ENCODE results near the gene STX10. TPM values are rescaled to one million over a fixed set of nuclear protein-coding genes. Genes with fewer than 3 reads are reported as not detected.

The STX10 gene
- total RNA-seq (2014; rRNA removed; shearing (Covaris generic)) = 181 and 199 TPM in 2 replicates

GRCh38 chr19:13150187-13150930 is at the start of gene STX10, which contains the start of gene IER2:
Gene STX10 (minus strand): TSS chr19:13150375. CDS start chr19:13150173, 202 bp downstream.
Gene IER2 (plus strand): TSS chr19:13150411. CDS start chr19:13153187, 2,776 bp downstream.

GRCh38 chr19:13117772-13118423 is 32.3 kb downstream of the STX10 start, which contains the start of gene NACC1:
Gene NACC1 (plus strand): TSS chr19:13118264. CDS start chr19:13135208, 16,944 bp downstream.

GRCh38 chr19:13116282-13117175 is 33.6 kb downstream of the STX10 start, which contains the start of gene TRMT1:
Gene TRMT1 (minus strand): TSS chr19:13116740. CDS start chr19:13116399, 341 bp downstream.

GRCh38 chr19:13102666-13103580 is 47.3 kb downstream of the STX10 start, which contains the start of gene LYL1:
Gene LYL1 (minus strand): TSS chr19:13102858. CDS start chr19:13101171, 1,687 bp downstream.

Other genes with a start within 250 kb of the STX10 start
- 2.4 and 3.1 TPM in 2 replicates for gene SYCE2, start 231.1 kb downstream of the STX10 start, total RNA-seq (2014; rRNA removed; shearing (Covaris generic))
- 283 and 317 TPM in 2 replicates for gene FARSA, start 216.7 kb downstream of the STX10 start, total RNA-seq (2014; rRNA removed; shearing (Covaris generic))
- gene CALR, start 211.8 kb downstream of the STX10 start, total RNA-seq (2014; rRNA removed; shearing (Covaris generic)) = 882 and 923 TPM in 2 replicates
- gene RAD23A, start 204.5 kb downstream of the STX10 start, total RNA-seq (2014; rRNA removed; shearing (Covaris generic)) = 342 and 376 TPM in 2 replicates
- 148 and 190 TPM in 2 replicates for gene GADD45GIP1, start 193.2 kb downstream of the STX10 start, total RNA-seq (2014; rRNA removed; shearing (Covaris generic))
- 0.38 TPM in 1 of 2 replicates, not detected in the other for gene DAND5, start 180.8 kb downstream of the STX10 start, total RNA-seq (2014; rRNA removed; shearing (Covaris generic))
- gene NFIX, start 154.9 kb downstream of the STX10 start, total RNA-seq (2014; rRNA removed; shearing (Covaris generic)) = 22.5 and 28.1 TPM in 2 replicates
- gene LYL1, start 47.5 kb downstream of the STX10 start, total RNA-seq (2014; rRNA removed; shearing (Covaris generic)) = 1.5 and 5.5 TPM in 2 replicates
- gene TRMT1, start 33.6 kb downstream of the STX10 start, total RNA-seq (2014; rRNA removed; shearing (Covaris generic)) = 88.8 and 89.0 TPM in 2 replicates
- 104 and 135 TPM in 2 replicates for gene NACC1, start 32.1 kb downstream of the STX10 start, total RNA-seq (2014; rRNA removed; shearing (Covaris generic))
- gene IER2, start within 50 bp of the STX10 start, total RNA-seq (2014; rRNA removed; shearing (Covaris generic)) = 92.7 and 131 TPM in 2 replicates

All from A375 (cell line).